Measurements from ENCODE around the gene STARD5.

- no peak for TF ChIP-seq CTCF (IDR thresholded peaks at IDR 0.05)
- no peak for TF ChIP-seq POLR2A (IDR thresholded peaks at IDR 0.05)
- no peak for TF ChIP-seq EP300 (IDR thresholded peaks at IDR 0.05)
Observed at GRCh38 chr15:81270188-81270587, 53.8 kb downstream of the STARD5 start.
